WTC11 (cell line): ENCODE results near the gene DEFB121.

Source experiments
- E2F4 ChIP-seq: sonication (generic); formaldehyde crosslinking; IDR thresholded peaks from 2 replicates; pipeline ENCODE4 v1.8.1; 2022; ENCODE audit warnings: low read depth, mild to moderate bottlenecking, moderate library complexity, missing genetic modification reagents, borderline replicate concordance
- ESRRA ChIP-seq: sonication (generic); formaldehyde crosslinking; IDR thresholded peaks from 2 replicates; pipeline ENCODE4 v1.8.1; 2022; ENCODE audit warnings: mild to moderate bottlenecking, missing genetic modification reagents, borderline replicate concordance
- JUN ChIP-seq: sonication (generic); formaldehyde crosslinking; IDR thresholded peaks from 2 replicates; pipeline ENCODE4 v1.8.0; 2023; ENCODE audit warnings: mild to moderate bottlenecking, missing genetic modification reagents
- MAX ChIP-seq: sonication (generic); formaldehyde crosslinking; IDR thresholded peaks from 2 replicates; pipeline ENCODE4 v1.8.0; 2022; ENCODE audit warnings: mild to moderate bottlenecking, missing genetic modification reagents
- NFYB ChIP-seq: sonication (generic); formaldehyde crosslinking; conservative IDR thresholded peaks from 2 replicates; pipeline ENCODE4 v1.8.0; 2022; ENCODE audit warnings: low read depth, missing genetic modification reagents
- NR3C1 ChIP-seq: sonication (generic); formaldehyde crosslinking; conservative IDR thresholded peaks from 2 replicates; pipeline ENCODE4 v1.8.1; 2023; ENCODE audit warnings: low read depth, mild to moderate bottlenecking, missing genetic modification reagents
- PREB ChIP-seq: sonication (generic); formaldehyde crosslinking; IDR thresholded peaks from 2 replicates; pipeline ENCODE4 v1.8.1; 2022; ENCODE audit warnings: mild to moderate bottlenecking, missing genetic modification reagents, moderate library complexity, borderline replicate concordance
- RORB ChIP-seq: fragments of 250-450 bp; sonication (Bioruptor Pico); IDR thresholded peaks from 2 replicates; pipeline ENCODE4 v1.9.0; 2021; ENCODE audit warnings: mild to moderate bottlenecking
- SP1 ChIP-seq: sonication (generic); formaldehyde crosslinking; conservative IDR thresholded peaks from 2 replicates; pipeline ENCODE4 v1.8.1; 2022; ENCODE audit warnings: missing genetic modification reagents
- TCF7 ChIP-seq: sonication (generic); formaldehyde crosslinking; IDR thresholded peaks from 2 replicates; pipeline ENCODE4 v1.8.0; 2022; ENCODE audit warnings: mild to moderate bottlenecking, low read depth, missing genetic modification reagents, moderate library complexity
- USF2 ChIP-seq: sonication (generic); formaldehyde crosslinking; IDR thresholded peaks from 2 replicates; pipeline ENCODE4 v1.8.1; 2023; ENCODE audit warnings: mild to moderate bottlenecking, missing genetic modification reagents, moderate library complexity
- TF ChIP-seq, protein P1 (sequence below): fragments of 200-600 bp; IDR thresholded peaks from 2 replicates; pipeline ENCODE4 v1.8.0; 2022; ENCODE audit warnings: antibody characterized with exemption
- TF ChIP-seq, protein P2 (sequence below): sonication (generic); formaldehyde crosslinking; conservative IDR thresholded peaks from 2 replicates; pipeline ENCODE4 v1.8.1; 2023; ENCODE audit warnings: mild to moderate bottlenecking, low read depth, missing genetic modification reagents, moderate library complexity

DNA sequence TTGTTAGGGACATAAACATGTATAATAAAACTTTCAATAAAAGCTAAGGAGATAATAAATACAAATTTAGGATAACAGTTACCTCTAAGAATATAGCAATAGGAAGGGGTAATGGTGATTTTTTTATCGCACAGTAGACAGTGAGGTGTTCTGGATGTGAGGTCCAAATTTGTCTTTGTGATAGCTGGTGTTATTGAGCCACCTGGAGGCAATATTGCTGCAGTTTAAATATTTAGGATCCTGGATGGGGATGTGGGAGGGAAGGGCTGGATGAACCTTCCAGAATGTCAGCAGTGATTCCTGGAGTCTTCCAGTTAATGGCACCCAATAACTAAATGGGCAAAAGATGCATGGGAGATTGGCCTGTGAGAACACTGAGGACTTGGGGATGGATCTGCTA is 48.3 kb upstream of the DEFB121 start:
- TF ChIP-seq USF2 (no peak), ESRRA (CRISPR knock-in tag) (no peak), RORB (no peak), NR3C1 (CRISPR knock-in tag) (no peak), JUN (CRISPR knock-in tag) (no peak), SP1 (no peak), E2F4 (no peak), TCF7 (CRISPR knock-in tag) (no peak), NFYB (CRISPR knock-in tag) (no peak), MAX (CRISPR knock-in tag) (no peak), PREB (CRISPR knock-in tag) (no peak)
- TF ChIP-seq, protein P1, sequence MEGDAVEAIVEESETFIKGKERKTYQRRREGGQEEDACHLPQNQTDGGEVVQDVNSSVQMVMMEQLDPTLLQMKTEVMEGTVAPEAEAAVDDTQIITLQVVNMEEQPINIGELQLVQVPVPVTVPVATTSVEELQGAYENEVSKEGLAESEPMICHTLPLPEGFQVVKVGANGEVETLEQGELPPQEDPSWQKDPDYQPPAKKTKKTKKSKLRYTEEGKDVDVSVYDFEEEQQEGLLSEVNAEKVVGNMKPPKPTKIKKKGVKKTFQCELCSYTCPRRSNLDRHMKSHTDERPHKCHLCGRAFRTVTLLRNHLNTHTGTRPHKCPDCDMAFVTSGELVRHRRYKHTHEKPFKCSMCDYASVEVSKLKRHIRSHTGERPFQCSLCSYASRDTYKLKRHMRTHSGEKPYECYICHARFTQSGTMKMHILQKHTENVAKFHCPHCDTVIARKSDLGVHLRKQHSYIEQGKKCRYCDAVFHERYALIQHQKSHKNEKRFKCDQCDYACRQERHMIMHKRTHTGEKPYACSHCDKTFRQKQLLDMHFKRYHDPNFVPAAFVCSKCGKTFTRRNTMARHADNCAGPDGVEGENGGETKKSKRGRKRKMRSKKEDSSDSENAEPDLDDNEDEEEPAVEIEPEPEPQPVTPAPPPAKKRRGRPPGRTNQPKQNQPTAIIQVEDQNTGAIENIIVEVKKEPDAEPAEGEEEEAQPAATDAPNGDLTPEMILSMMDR: no peak
- TF ChIP-seq, protein P2, sequence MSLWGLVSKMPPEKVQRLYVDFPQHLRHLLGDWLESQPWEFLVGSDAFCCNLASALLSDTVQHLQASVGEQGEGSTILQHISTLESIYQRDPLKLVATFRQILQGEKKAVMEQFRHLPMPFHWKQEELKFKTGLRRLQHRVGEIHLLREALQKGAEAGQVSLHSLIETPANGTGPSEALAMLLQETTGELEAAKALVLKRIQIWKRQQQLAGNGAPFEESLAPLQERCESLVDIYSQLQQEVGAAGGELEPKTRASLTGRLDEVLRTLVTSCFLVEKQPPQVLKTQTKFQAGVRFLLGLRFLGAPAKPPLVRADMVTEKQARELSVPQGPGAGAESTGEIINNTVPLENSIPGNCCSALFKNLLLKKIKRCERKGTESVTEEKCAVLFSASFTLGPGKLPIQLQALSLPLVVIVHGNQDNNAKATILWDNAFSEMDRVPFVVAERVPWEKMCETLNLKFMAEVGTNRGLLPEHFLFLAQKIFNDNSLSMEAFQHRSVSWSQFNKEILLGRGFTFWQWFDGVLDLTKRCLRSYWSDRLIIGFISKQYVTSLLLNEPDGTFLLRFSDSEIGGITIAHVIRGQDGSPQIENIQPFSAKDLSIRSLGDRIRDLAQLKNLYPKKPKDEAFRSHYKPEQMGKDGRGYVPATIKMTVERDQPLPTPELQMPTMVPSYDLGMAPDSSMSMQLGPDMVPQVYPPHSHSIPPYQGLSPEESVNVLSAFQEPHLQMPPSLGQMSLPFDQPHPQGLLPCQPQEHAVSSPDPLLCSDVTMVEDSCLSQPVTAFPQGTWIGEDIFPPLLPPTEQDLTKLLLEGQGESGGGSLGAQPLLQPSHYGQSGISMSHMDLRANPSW (CRISPR knock-in tag): no peak
